GM12801 (cell line): Measurements from ENCODE around the gene FHIT.

ENCODE experiments used
- TF ChIP-seq, protein P1 (sequence below): IDR thresholded peaks from one replicate; pipeline ENCODE4 v1.5.1; 2011; ENCODE audit warnings: control low read depth; ENCODE audit not compliant: insufficient read length; ENCODE audit errors: extremely low read depth

The FHIT gene

GRCh38 chr3:61073566-61074165 lies 177.6 kb downstream of the FHIT start:
- TF ChIP-seq, protein P1, sequence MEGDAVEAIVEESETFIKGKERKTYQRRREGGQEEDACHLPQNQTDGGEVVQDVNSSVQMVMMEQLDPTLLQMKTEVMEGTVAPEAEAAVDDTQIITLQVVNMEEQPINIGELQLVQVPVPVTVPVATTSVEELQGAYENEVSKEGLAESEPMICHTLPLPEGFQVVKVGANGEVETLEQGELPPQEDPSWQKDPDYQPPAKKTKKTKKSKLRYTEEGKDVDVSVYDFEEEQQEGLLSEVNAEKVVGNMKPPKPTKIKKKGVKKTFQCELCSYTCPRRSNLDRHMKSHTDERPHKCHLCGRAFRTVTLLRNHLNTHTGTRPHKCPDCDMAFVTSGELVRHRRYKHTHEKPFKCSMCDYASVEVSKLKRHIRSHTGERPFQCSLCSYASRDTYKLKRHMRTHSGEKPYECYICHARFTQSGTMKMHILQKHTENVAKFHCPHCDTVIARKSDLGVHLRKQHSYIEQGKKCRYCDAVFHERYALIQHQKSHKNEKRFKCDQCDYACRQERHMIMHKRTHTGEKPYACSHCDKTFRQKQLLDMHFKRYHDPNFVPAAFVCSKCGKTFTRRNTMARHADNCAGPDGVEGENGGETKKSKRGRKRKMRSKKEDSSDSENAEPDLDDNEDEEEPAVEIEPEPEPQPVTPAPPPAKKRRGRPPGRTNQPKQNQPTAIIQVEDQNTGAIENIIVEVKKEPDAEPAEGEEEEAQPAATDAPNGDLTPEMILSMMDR = no peak

DNA sequence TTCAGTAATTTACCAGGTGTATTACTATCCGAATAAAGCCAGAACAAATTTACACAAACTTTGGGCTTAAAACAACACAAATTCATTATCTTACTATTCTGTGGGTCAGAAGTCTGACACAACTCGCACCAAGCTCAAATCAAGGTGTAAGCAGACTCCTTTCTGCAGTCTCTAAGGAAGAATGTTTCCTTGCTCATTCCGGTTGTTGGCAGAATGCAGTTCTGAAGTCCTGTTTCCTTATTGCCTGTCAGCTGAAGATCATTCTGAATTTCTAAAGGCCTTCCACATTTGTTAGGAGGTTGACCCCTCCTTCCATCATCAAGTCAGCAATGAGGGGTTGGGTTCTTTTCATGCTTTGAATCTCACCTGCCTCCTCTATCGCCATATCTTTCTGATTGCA lies 183.2 kb downstream of the FHIT start:
- TF ChIP-seq, protein P1 = no peak

GRCh38 chr3:61066800-61067199 lies 184.5 kb downstream of the FHIT start:
- TF ChIP-seq, protein P1 = no peak

GRCh38 chr3:61065451-61066011 lies 185.7 kb downstream of the FHIT start:
- TF ChIP-seq, protein P1 = no peak

GRCh38 chr3:61061092-61061723 lies 190.0 kb downstream of the FHIT start:
- TF ChIP-seq, protein P1 = no peak

- TF ChIP-seq, protein P1 = no peak
These were observed 190.8 kb downstream of the FHIT start for GRCh38 chr3:61060411-61060861.

DNA sequence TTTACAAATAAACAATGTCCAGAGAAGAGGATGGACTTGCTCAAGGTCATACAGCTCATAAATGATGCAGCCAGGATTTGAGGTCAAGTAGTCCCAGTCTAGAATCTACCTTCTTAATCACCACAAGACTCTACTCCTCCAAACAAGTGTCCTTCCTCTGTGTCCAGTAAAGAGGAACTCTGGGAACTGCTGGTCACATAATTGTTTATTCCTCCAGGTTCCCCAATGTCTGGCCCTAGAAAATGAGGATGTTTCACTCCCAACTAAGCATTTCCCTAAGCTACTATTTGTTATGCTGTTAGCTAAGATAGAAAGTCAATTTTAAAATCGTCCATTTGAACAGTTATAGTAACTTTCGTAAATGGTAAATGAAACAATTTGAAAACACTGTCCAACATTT lies 192.4 kb downstream of the FHIT start:
- TF ChIP-seq, protein P1 = no peak
